GM19035 (cell line): ENCODE data around the gene TFAP2D.

Source experiments
- ATAC-seq: cut with Tn5 transposase; IDR thresholded peaks from one replicate; pipeline ENCODE4 v1.9.1; 2021; ENCODE audit not compliant: unreplicated experiment

TFAP2D gene

DNA sequence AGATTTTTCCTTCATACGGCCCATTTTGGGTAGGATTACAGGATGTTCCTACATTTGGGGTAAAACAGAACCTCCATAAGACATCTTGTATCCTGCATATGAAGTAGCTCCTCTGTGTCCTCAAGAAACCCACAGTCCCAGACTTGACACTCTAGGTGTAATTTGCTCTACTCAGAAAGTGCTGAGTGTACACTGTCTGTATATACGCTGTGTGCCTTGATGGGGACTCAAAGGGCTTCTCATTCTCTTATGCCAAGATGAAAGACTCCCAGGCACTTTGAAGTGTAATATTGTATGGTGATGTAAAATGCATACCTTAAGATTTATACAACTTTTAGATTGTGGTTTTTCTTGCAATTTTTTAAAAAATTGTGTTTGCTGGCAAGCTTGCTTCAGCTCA is 5.2 kb downstream of the TFAP2D start:
- no peak for ATAC-seq

GRCh38 chr6:50720623-50721022 is 7.3 kb downstream of the TFAP2D start:
- ATAC-seq = no peak

- ATAC-seq = no peak
Observed at GRCh38 chr6:50721978-50722377, 8.7 kb downstream of the TFAP2D start.

GRCh38 chr6:50722829-50723554 is 9.7 kb downstream of the TFAP2D start:
- ATAC-seq = no peak

DNA sequence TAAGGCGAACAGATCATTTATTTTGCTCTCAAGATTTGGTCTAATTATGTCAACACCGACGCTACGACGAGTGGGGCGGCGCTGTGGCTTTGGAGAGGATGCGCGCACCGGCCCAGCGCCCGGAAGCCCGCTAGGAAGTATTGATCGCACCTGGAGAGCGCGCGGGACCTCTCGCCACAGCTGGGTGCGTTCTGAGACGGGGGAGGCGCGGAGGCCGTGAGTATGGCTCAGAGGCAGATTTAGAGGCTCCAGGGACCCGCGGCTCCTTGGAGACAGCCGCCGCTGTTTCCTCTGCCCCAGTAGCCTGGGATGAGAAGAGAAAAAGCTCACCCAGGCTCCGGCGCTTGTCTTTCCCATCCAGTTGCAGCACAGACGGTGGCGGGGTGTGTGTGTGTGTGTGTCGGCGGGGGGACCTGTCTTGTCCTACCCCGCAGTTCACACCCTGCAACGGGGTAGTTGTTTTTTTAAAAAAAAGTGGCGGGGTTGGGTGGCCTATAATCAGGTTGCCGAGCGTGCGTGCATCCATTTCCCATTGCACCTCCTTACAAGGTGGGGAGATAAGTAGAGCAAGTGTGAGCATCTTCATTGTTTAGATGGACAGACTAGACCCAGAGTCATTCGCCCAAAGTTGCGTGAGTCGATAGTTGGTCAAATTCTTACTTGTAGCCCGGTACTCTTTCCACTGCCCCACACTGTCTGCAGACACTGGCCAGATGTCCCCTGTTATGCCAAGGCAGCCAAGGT is 11.2 kb downstream of the TFAP2D start:
- no peak for ATAC-seq

GRCh38 chr6:50734488-50734887 is 21.2 kb downstream of the TFAP2D start:
- ATAC-seq = no peak

GRCh38 chr6:50742161-50742560 is 28.8 kb downstream of the TFAP2D start:
- ATAC-seq = no peak

DNA sequence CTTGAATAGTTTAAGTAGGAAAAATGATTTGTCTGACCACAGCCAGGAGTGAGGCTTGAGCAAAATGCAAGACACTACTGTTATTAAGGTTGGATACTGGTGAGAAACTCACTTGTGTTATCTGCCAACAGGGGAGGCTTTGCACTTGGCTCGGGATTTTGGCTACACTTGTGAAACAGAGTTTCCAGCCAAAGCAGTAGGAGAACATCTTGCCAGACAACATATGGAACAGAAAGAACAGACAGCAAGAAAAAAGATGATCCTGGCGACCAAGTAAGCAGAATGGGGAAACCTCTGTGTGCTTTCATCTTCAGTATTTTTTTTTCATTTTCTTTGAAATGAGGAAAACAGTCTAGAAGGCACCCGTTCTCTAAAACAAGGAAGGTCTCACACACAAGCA is 31.6 kb downstream of the TFAP2D start:
- no peak for ATAC-seq

GRCh38 chr6:50762798-50763197 is 49.5 kb downstream of the TFAP2D start:
- ATAC-seq = no peak

GRCh38 chr6:50778696-50779095 is 65.4 kb downstream of the TFAP2D start:
- ATAC-seq = no peak

DNA sequence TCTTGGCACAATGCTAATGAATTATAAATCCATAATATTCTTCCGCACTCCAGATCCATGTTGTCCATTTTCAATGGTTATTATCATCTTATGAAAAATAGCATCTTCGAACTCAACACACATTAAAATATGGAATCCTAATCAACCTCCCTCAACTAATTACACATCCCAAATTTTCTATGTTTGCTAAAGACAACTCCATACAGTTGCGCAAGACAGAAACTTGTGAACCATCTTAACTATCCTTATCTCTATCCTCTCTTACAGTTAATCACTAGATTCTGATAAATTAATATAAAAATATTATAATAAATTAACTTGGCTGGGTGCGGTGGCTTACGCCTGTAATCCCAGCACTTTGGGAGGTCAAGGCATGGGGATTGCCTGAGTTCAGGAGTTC is 67.1 kb downstream of the TFAP2D start:
- ATAC-seq = no peak

- no peak for ATAC-seq
Observed at GRCh38 chr6:50785921-50786320, 72.6 kb downstream of the TFAP2D start.

DNA sequence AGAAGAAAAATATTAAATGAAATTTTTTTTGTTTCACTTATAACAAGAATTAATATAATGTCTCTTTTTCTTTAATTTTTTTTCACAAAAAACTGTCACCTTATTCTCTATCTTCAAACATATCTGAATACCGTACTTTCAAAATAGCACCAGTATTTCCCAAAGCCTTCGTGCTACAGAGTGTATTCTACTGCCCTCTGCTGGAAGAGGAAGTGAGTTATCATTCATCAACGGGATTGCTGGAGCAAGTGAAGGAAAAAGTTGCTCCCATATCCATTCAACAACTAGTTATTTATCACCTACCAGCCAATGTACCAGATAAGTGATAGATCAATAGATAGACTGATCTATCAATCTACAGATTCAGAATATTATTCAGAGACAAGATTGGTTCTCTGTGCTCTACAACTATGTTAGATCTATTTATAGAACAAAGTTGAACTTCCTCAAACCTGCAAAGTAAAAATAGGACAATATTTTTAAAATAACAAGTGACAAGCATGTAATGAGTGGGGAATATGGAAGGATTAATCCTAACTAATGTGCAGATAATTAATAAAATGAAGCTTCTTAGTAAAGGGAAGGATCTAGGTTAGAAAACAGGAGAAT is 78.7 kb downstream of the TFAP2D start:
- peak; percentile 76 for ATAC-seq

DNA sequence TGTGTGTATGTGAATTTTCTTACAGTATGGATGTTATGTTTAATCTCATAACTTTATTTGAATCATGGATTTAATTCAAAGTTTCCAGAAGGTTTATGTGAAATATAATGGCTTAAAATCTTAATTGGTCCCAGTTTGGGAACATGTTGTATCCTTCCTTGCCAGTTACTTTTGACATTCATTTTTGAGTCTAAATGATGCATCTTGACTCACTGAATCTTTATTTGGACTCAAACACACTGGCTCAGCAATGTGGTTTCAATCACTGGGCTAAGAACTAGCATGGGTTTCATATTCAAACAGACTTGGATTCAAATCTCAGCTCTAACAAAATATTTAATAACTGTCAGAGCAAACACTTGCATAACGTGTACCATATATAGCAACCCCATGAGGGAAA is 79.4 kb downstream of the TFAP2D start:
- ATAC-seq = no peak

DNA sequence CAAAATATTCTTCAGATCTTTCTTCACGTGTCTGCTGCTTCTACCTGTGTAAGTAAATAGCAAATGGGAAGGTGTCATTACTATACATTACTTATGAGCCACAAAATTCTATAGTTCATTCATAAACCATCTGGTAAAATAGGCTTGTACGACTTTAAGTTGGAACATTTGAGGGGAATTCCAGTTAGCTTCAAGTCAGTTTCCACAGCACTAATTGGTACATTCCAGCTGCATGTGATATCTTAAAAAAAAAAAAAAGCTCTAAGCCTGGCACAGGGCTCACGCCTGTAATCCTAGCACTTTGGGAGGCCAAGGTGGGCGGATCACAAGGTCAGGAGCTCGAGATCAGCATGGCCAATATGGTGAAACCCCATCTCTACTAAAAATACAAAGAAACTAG is 82.2 kb downstream of the TFAP2D start:
- ATAC-seq = no peak

GRCh38 chr6:50804283-50804682 is 91.0 kb downstream of the TFAP2D start:
- ATAC-seq = no peak

GRCh38 chr6:50807035-50807434 is 93.7 kb downstream of the TFAP2D start:
- no peak for ATAC-seq

DNA sequence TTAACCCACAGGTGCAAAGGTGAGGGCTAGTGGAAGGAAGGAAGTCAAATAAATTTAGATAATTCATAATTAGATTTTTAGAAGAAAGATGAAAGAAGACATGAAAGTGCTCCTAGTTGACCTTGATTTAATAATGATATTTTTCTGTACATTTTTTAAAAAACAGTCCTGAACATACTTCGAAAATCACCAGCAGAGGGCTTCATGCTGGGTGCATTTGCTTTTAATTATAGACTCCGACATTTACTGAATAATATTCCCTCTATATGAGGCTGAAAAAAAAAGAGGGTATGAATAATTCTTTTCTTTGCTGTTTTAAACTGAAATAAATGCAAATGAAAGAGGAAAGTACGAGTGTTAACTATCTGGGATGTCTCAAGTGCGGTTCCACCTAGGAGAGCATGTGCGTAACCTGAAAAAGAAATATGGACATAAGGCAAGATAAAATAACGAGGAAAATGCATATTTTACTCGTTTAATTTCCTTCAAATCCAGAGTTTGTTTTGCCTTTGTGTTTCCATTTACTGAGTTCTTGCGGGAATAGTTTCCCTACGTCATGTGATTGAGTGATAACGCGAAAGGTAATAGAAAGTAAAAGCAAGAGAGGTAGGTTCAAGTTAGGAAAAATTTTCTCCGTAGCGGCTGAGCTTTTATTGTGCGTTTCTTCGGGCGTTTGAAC is 102.2 kb downstream of the TFAP2D start:
- ATAC-seq = peak; percentile 51

GRCh38 chr6:50816115-50816675 is 102.9 kb downstream of the TFAP2D start:
- ATAC-seq = peak; percentile 83

GRCh38 chr6:50816947-50817645 is 103.8 kb downstream of the TFAP2D start:
- ATAC-seq = no peak

GRCh38 chr6:50817646-50817950 is 104.3 kb downstream of the TFAP2D start:
- ATAC-seq = no peak
